Activated CD4-positive, alpha-beta T cell treated with anti-CD3 and anti-CD28 coated beads, Interleukin-2, amount 10 ng/mL, durations not matched to agents 24 days and 14 days (primary cell): Measurements from ENCODE around the gene NPAS2. TPM values are rescaled to one million over a fixed set of nuclear protein-coding genes. Genes with fewer than 3 reads are reported as not detected.

ENCODE experiments used
- DNase-seq: peaks from one replicate; pipeline ENCODE4 v3.0.0; 2022
- H3K27ac Mint-ChIP-seq: one replicate; pipeline ENCODE4 v1.8.0; 2022; ENCODE audit warnings: mild to moderate bottlenecking, mixed read lengths
- H3K27me3 Mint-ChIP-seq: one replicate; pipeline ENCODE4 v1.8.0; 2022; ENCODE audit warnings: mixed read lengths
- H3K36me3 Mint-ChIP-seq: one replicate; pipeline ENCODE4 v1.8.0; 2022; ENCODE audit warnings: low read depth, mild to moderate bottlenecking, mixed read lengths
- H3K4me1 Mint-ChIP-seq: one replicate; pipeline ENCODE4 v1.8.0; 2021; ENCODE audit warnings: mixed read lengths
- H3K4me3 Mint-ChIP-seq: one replicate; pipeline ENCODE4 v1.8.0; 2022; ENCODE audit warnings: mild to moderate bottlenecking, moderate library complexity, mixed read lengths
- H3K9me3 Mint-ChIP-seq: one replicate; pipeline ENCODE4 v1.8.0; 2021; ENCODE audit warnings: mixed read lengths
- intact Hi-C: fragments of 100-400 bp; cut with micrococcal nuclease; formaldehyde crosslinking; loops from one replicate; pipeline ENCODE4 v1.15.1; 2023
- total RNA-seq: library from RNA; stranded (reverse); gene quantifications from 2 replicates; pipeline ENCODE4 v1.2.3, GENCODE V29; 2022

NPAS2 gene
- total RNA-seq, 1 donor from 2014 or later = 9.1 TPM

DNA sequence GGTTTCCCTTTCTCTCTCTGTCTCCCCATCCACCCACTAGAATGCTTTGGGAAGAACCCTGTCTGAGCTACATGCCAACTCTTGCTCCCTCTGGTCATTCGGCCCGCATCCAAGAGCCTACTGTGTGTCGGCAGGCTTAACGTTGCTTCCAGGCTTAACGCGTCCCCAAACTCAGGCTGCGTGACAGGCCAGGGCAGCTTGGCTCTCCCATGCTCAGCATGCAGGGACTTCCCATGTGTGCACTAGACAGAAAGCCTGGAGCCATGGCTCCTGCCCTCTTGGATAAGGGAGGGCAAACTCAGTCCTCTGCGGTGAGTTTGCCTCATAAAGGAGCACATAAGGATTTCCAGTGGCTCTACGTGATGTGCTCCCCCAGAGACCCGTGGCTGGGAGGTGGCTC, 225.4 kb downstream of the NPAS2 start:
- H3K27ac Mint-ChIP-seq = no peak overlapping the region

More for the DNA sequence above, 225.4 kb downstream of the NPAS2 start:
- no peak for DNase-seq
- intact Hi-C loops = no loop called here
- Mint-ChIP-seq H3K4me1 (no peaks in the 10 kb centered on the region), H3K27me3 (peaks cover 8% of the 10 kb centered on the region), H3K4me3 (no peak overlapping the region), H3K36me3 (no peaks in the 10 kb centered on the region), H3K9me3 (no peaks in the 10 kb centered on the region)

Other genes with a start within 250 kb of the NPAS2 start
- 1,154 and 1,159 TPM in 2 replicates for gene RPL31, start 182.2 kb downstream of the NPAS2 start, total RNA-seq